Measurements from ENCODE around the gene TLL2.

TLL2 gene

GRCh38 chr10:96374639-96374984 lies 139.1 kb downstream of the TLL2 start:
- no peak for DNase-seq (ENCODE audit: low read depth)
- no peak overlapping the region for H3K4me3 ChIP-seq (ENCODE audit: low read length)
- no peak for TF ChIP-seq CTCF (IDR thresholded peaks at IDR 0.05; ENCODE audit: insufficient read depth, low read depth, low read length, missing control alignments)

GRCh38 chr10:96374004-96374403 lies 139.7 kb downstream of the TLL2 start:
- no peak overlapping the region for H3K4me3 ChIP-seq (ENCODE audit: low read length)
- no peak for DNase-seq (ENCODE audit: low read depth)
- no peak for TF ChIP-seq CTCF (IDR thresholded peaks at IDR 0.05; ENCODE audit: insufficient read depth, low read depth, low read length, missing control alignments)

GRCh38 chr10:96371356-96371755 lies 142.4 kb downstream of the TLL2 start:
- DNase-seq (ENCODE audit: low read depth) = no peak
- TF ChIP-seq CTCF (IDR thresholded peaks at IDR 0.05; ENCODE audit: insufficient read depth, low read depth, low read length, missing control alignments) = no peak
- H3K4me3 ChIP-seq (ENCODE audit: low read length) = no peak overlapping the region

- TF ChIP-seq CTCF (IDR thresholded peaks at IDR 0.05; ENCODE audit: insufficient read depth, low read depth, low read length, missing control alignments) = peak; percentile 75
- peak; percentile 45 for DNase-seq (ENCODE audit: low read depth)
- H3K4me3 ChIP-seq (ENCODE audit: low read length) = no peak overlapping the region
Observed at GRCh38 chr10:96370584-96371157, 143.1 kb downstream of the TLL2 start.

- TF ChIP-seq CTCF (IDR thresholded peaks at IDR 0.05; ENCODE audit: insufficient read depth, low read depth, low read length, missing control alignments) = no peak
- H3K4me3 ChIP-seq (ENCODE audit: low read length) = no peak overlapping the region
- peak; percentile 56 for DNase-seq (ENCODE audit: low read depth)
Observed at GRCh38 chr10:96369890-96370583, 143.7 kb downstream of the TLL2 start.

GRCh38 chr10:96368971-96369370 lies 144.8 kb downstream of the TLL2 start:
- TF ChIP-seq CTCF (IDR thresholded peaks at IDR 0.05; ENCODE audit: insufficient read depth, low read depth, low read length, missing control alignments) = no peak
- H3K4me3 ChIP-seq (ENCODE audit: low read length) = no peak overlapping the region

GRCh38 chr10:96367470-96367869 lies 146.3 kb downstream of the TLL2 start:
- DNase-seq (ENCODE audit: low read depth) = no peak
- H3K4me3 ChIP-seq (ENCODE audit: low read length) = no peak overlapping the region
- TF ChIP-seq CTCF (IDR thresholded peaks at IDR 0.05; ENCODE audit: insufficient read depth, low read depth, low read length, missing control alignments) = no peak

More at GRCh38 chr10:96368971-96369370, 144.8 kb downstream of the TLL2 start:
- no peak for DNase-seq (ENCODE audit: low read depth)

Data from epithelial cell of esophagus (primary cell).